CD14-positive monocyte (primary cell): ENCODE results near the gene CCDC85A. TPM values are rescaled to one million over a fixed set of nuclear protein-coding genes. Genes with fewer than 3 reads are reported as not detected.

ENCODE experiments used
- DNase-seq, 3 donors: peaks; one replicate each; pipeline ENCODE4 v3.0.0-alpha.2; 2011 to 2022
- H2AFZ ChIP-seq: 2 replicates; pipeline ENCODE4 v1.6.0; 2012; ENCODE audit warnings: mild to moderate bottlenecking, low read depth, low read length, inconsistent platforms; ENCODE audit not compliant: insufficient read depth, poor library complexity, severe bottlenecking
- H3K27ac ChIP-seq, 2 donors: 1 replicate in 1 of 2; 2 replicates in 1 of 2; pipeline ENCODE4 v1.5.1; 2012 to 2013; ENCODE audit warnings: low read length in 2 of 2, control low read depth in 1 of 2, inconsistent platforms in 1 of 2, low read depth in 1 of 2, mild to moderate bottlenecking in 1 of 2
- H3K27me3 ChIP-seq, 2 donors: one replicate each; pipeline versions ENCODE4 v1.6.0 to v1.6.1; 2011 to 2013; ENCODE audit warnings: low read length in 2 of 2; ENCODE audit not compliant: control insufficient read depth in 2 of 2, insufficient read depth in 2 of 2
- H3K36me3 ChIP-seq, 2 donors: replicated peaks in 1 of 2; 1 replicate in 1 of 2; 2 replicates in 1 of 2; pipeline versions ENCODE4 v1.5.1 to v1.6.1; 2012 to 2013; ENCODE audit warnings: low read length in 2 of 2, control low read depth in 1 of 2, inconsistent platforms in 1 of 2, mild to moderate bottlenecking in 1 of 2; ENCODE audit not compliant: insufficient read depth in 2 of 2, control insufficient read depth in 1 of 2
- H3K4me1 ChIP-seq, 2 donors: 1 replicate in 1 of 2; 2 replicates in 1 of 2; pipeline versions ENCODE4 v1.5.1 to v1.6.1; 2012 to 2013; ENCODE audit warnings: low read length in 2 of 2, control low read depth in 1 of 2, inconsistent platforms in 1 of 2, mild to moderate bottlenecking in 1 of 2, moderate library complexity in 1 of 2; ENCODE audit not compliant: insufficient read depth in 2 of 2, control insufficient read depth in 1 of 2
- H3K4me2 ChIP-seq: replicated peaks from 2 replicates; pipeline ENCODE3; 2012; ENCODE audit warnings: low read length, moderate library complexity, mild to moderate bottlenecking; ENCODE audit not compliant: poor library complexity, severe bottlenecking; ENCODE audit errors: extremely low read depth
- H3K4me3 ChIP-seq, 3 experiments: fragments of 200-600 bp in 1 of 3; sonication (generic) in 1 of 3; replicated peaks in 1 of 3; 1 replicate in 2 of 3; 2 replicates in 1 of 3; pipeline ENCODE4 v1.5.1; 2011 to 2013; ENCODE audit warnings: low read length in 3 of 3, mild to moderate bottlenecking in 3 of 3, control low read depth in 2 of 3, low read depth in 2 of 3, inconsistent platforms in 1 of 3, moderate library complexity in 1 of 3
- H3K79me2 ChIP-seq: 2 replicates; pipeline ENCODE4 v1.6.0; 2012; ENCODE audit warnings: mild to moderate bottlenecking, control low read depth, inconsistent platforms, low read length, moderate library complexity; ENCODE audit not compliant: insufficient read depth
- H3K9ac ChIP-seq: 2 replicates; pipeline ENCODE4 v1.6.0; 2017; ENCODE audit warnings: low read length, mild to moderate bottlenecking; ENCODE audit not compliant: insufficient read depth, poor library complexity, severe bottlenecking
- H3K9me3 ChIP-seq, 2 donors: replicated peaks in 1 of 2; 1 replicate in 1 of 2; 2 replicates in 1 of 2; pipeline versions ENCODE4 v1.5.1 to v1.6.1; 2012 to 2013; ENCODE audit warnings: low read length in 2 of 2, control low read depth in 1 of 2; ENCODE audit not compliant: control insufficient read depth in 1 of 2, insufficient read depth in 1 of 2
- H4K20me1 ChIP-seq: 2 replicates; pipeline ENCODE4 v1.6.0; 2012; ENCODE audit warnings: mild to moderate bottlenecking, low read length, control low read depth, moderate library complexity; ENCODE audit not compliant: insufficient read depth
- H3K27ac Mint-ChIP-seq, 7 donors: one replicate each; pipeline ENCODE4 v1.8.0; 2020; ENCODE audit warnings: mild to moderate bottlenecking in 7 of 7, mixed read lengths in 7 of 7, moderate library complexity in 6 of 7, inconsistent platforms in 2 of 7
- H3K27me3 Mint-ChIP-seq, 3 donors: one replicate each; pipeline ENCODE4 v1.8.0; 2021 to 2022; ENCODE audit warnings: low read depth in 3 of 3, mild to moderate bottlenecking in 3 of 3, mixed read lengths in 3 of 3, moderate library complexity in 3 of 3, inconsistent platforms in 1 of 3
- H3K36me3 Mint-ChIP-seq, 2 donors: one replicate each; pipeline ENCODE4 v1.8.0; 2020; ENCODE audit warnings: mixed read lengths in 2 of 2, inconsistent platforms in 1 of 2, mild to moderate bottlenecking in 1 of 2
- H3K4me1 Mint-ChIP-seq: one replicate; pipeline ENCODE4 v1.8.0; 2020; ENCODE audit warnings: mild to moderate bottlenecking, mixed read lengths
- H3K4me3 Mint-ChIP-seq, 2 donors: one replicate each; pipeline ENCODE4 v1.8.0; 2020; ENCODE audit warnings: mild to moderate bottlenecking in 2 of 2, mixed read lengths in 2 of 2, moderate library complexity in 1 of 2
- H3K9me3 Mint-ChIP-seq, 7 donors: one replicate each; pipeline ENCODE4 v1.8.0; 2020 to 2022; ENCODE audit warnings: mixed read lengths in 7 of 7, mild to moderate bottlenecking in 6 of 7, moderate library complexity in 6 of 7, inconsistent platforms in 2 of 7
- WGBS: methylation state at CpG from one replicate; pipeline ENCODE4 v1.1.5; 2013; ENCODE audit warnings: missing lambda C conversion rate; ENCODE audit not compliant: insufficient coverage; 5-methylcytosine and 5-hydroxymethylcytosine counted together
- intact Hi-C, 2 donors: fragments of 100-400 bp; cut with micrococcal nuclease; formaldehyde crosslinking; loops; one replicate each; pipeline versions ENCODE4 v1.15.0 to v1.15.1; 2023
- polyA plus RNA-seq, 3 donors: library from polyadenylated mRNA; depleted of rRNA in 1 of 3; unstranded in 2 of 3; stranded (reverse) in 1 of 3; fragments of 300-500 nt in 2 of 3; fragments of >200 nt in 1 of 3; fragmentation: Illumina TruSeq in 2 of 3; gene quantifications; 1 replicate in 2 of 3; 2 replicates in 1 of 3; pipeline ENCODE4 v1.2.3, GENCODE V29; 2012 to 2021
- TF ChIP-seq, protein P1 (sequence below): fragments of 200-600 bp; IDR thresholded peaks from one replicate; pipeline ENCODE4 v1.8.0; 2022; ENCODE audit warnings: antibody characterized with exemption, mild to moderate bottlenecking

Gene CCDC85A
- polyA plus RNA-seq, 3 donors, result not detected

DNA sequence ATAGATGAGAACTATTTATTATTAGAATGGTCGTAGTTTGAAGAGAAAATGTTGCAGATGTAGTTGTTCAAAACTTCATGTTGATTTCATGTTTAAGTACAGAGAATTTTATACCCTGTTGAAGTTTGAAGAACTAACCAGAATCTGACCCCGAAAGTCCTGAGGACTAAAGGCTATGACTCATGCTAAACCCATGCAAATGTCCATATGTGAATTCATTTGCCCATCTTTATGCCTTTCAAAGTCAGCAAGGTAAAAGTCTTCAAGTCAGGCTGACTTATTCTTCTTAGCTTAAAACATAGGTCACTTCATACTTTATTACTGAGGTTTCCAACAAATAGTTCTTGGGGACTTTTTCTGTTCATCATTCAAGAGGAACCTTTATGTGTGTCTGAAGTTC, 185.5 kb downstream of the CCDC85A start:
- no peaks in the 10 kb centered on the region for H3K4me1 Mint-ChIP-seq
- Histone ChIP-seq H3K4me1 (no peaks in the 10 kb centered on the region), H3K4me2 (no peak overlapping the region), H3K79me2 (no peaks in the 10 kb centered on the region), H4K20me1 (no peaks in the 10 kb centered on the region), H2AFZ (no peak overlapping the region), H3K9me3 (peaks cover 0 to 5% of the 10 kb centered on the region in 2 donors), H3K36me3 (no peaks in the 10 kb centered on the region), H3K9ac (no peak overlapping the region), H3K4me3 (no peak overlapping the region), H3K27ac (no peak overlapping the region), H3K27me3 (no peaks in the 10 kb centered on the region)
- H3K27ac Mint-ChIP-seq, result no peak overlapping the region
- WGBS, result no CpG with 5 or more reads among the region's 2 CpGs
- no peaks in the 10 kb centered on the region for H3K36me3 Mint-ChIP-seq
- peaks cover 0 to 4% (median 0%) of the 10 kb centered on the region in 3 donors for H3K27me3 Mint-ChIP-seq
- H3K9me3 Mint-ChIP-seq, result peaks cover 0 to 7% (median 0%) of the 10 kb centered on the region in 7 donors
- no peak overlapping the region for H3K4me3 Mint-ChIP-seq
- DNase-seq, result no peak
- intact Hi-C loops, result no loop called here
- TF ChIP-seq, protein P1, sequence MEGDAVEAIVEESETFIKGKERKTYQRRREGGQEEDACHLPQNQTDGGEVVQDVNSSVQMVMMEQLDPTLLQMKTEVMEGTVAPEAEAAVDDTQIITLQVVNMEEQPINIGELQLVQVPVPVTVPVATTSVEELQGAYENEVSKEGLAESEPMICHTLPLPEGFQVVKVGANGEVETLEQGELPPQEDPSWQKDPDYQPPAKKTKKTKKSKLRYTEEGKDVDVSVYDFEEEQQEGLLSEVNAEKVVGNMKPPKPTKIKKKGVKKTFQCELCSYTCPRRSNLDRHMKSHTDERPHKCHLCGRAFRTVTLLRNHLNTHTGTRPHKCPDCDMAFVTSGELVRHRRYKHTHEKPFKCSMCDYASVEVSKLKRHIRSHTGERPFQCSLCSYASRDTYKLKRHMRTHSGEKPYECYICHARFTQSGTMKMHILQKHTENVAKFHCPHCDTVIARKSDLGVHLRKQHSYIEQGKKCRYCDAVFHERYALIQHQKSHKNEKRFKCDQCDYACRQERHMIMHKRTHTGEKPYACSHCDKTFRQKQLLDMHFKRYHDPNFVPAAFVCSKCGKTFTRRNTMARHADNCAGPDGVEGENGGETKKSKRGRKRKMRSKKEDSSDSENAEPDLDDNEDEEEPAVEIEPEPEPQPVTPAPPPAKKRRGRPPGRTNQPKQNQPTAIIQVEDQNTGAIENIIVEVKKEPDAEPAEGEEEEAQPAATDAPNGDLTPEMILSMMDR, result no peak

DNA sequence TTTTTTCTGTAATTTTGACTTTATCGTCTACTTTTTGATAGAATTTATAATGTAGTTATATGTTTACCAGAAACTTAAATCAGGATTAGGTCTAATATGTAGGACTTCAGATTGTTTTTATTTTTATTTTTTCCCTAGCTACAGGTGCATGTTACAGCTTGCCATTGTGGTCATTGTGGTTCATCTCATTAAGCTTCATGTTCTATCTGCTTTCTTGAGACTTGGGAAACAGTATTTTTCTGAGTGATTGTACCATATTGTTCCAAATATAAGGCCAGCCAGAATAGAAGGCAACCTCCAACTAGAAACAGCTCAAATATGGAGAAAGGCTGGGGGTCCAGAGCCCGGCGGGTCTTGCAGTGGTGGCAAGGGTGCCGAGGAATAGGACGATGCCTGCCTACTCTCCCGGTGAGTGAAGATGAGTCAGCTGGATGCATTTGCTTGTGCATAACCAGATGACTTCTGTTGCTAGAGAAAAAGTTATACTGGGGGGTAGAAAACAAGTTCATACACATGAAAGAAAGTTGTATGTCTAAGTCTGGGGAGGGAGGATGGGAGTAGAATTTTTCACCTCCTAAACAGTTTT, 188.4 kb downstream of the CCDC85A start:
- H2AFZ ChIP-seq, result no peak overlapping the region
- peaks cover 0 to under 1% (median 0%) of the 10 kb centered on the region in 3 donors for H3K27me3 Mint-ChIP-seq
- H3K27ac ChIP-seq, result no peak overlapping the region
- H3K36me3 ChIP-seq, result no peaks in the 10 kb centered on the region
- H3K4me3 Mint-ChIP-seq, result no peak overlapping the region
- no peak overlapping the region for H3K27ac Mint-ChIP-seq
- H3K4me1 Mint-ChIP-seq, result no peaks in the 10 kb centered on the region
- H3K9me3 ChIP-seq, result peaks cover 0 to 8% of the 10 kb centered on the region in 2 donors
- no peaks in the 10 kb centered on the region for H3K36me3 Mint-ChIP-seq
- no peaks in the 10 kb centered on the region for H3K79me2 ChIP-seq
- TF ChIP-seq, protein P1, result no peak
- H3K9me3 Mint-ChIP-seq, result peaks cover 0 to 6% (median 0%) of the 10 kb centered on the region in 7 donors
- intact Hi-C loops, result no loop called here
- WGBS, result 100% methylated on average over 3 of the region's 6 CpGs
- H3K4me3 ChIP-seq, result no peak overlapping the region
- H3K27me3 ChIP-seq, result no peaks in the 10 kb centered on the region
- H3K4me2 ChIP-seq, result no peak overlapping the region
- DNase-seq, result no peak
- H4K20me1 ChIP-seq, result no peaks in the 10 kb centered on the region
- H3K9ac ChIP-seq, result no peak overlapping the region
- H3K4me1 ChIP-seq, result no peaks in the 10 kb centered on the region
